Measurements from ENCODE around the gene SEMA4B. TPM values are rescaled to one million over a fixed set of nuclear protein-coding genes. Genes with fewer than 3 reads are reported as not detected.
A peak's percentile ranks its signal among the peaks of the same experiment; 100 is the strongest.
"Not testable (repeated sequence)": the region's sequence is repeated elsewhere in the genome, so short reads cannot be mapped to it uniquely, and the experiment has no call there.

Gene SEMA4B, protein sequence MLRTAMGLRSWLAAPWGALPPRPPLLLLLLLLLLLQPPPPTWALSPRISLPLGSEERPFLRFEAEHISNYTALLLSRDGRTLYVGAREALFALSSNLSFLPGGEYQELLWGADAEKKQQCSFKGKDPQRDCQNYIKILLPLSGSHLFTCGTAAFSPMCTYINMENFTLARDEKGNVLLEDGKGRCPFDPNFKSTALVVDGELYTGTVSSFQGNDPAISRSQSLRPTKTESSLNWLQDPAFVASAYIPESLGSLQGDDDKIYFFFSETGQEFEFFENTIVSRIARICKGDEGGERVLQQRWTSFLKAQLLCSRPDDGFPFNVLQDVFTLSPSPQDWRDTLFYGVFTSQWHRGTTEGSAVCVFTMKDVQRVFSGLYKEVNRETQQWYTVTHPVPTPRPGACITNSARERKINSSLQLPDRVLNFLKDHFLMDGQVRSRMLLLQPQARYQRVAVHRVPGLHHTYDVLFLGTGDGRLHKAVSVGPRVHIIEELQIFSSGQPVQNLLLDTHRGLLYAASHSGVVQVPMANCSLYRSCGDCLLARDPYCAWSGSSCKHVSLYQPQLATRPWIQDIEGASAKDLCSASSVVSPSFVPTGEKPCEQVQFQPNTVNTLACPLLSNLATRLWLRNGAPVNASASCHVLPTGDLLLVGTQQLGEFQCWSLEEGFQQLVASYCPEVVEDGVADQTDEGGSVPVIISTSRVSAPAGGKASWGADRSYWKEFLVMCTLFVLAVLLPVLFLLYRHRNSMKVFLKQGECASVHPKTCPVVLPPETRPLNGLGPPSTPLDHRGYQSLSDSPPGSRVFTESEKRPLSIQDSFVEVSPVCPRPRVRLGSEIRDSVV
- 17.5 and 18.8 TPM in 2 replicates for total RNA-seq

DNA sequence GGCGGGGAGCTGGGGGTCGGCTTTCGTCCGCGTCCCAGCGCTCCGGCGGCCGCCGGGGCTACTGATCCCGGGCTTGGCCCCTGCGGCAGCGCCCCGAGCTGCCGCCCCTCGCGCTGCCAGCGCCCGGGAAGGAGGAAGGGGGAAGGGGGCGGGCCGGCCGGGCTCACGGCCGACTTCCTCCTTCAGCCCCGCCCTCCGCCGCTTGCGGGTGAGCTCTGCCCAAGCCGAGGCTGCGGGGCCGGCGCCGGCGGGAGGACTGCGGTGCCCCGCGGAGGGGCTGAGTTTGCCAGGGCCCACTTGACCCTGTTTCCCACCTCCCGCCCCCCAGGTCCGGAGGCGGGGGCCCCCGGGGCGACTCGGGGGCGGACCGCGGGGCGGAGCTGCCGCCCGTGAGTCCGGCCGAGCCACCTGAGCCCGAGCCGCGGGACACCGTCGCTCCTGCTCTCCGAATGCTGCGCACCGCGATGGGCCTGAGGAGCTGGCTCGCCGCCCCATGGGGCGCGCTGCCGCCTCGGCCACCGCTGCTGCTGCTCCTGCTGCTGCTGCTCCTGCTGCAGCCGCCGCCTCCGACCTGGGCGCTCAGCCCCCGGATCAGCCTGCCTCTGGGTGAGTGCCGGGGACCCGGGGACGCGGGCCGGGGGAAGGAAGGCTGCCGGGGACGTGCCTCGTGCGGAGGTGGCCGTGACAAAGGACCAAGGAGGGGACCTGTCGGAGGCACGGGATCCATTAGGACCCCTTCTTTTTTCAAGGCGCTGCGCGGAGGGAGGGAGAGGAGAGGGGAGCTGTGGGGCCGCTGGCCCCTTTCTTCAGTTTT is at the start of gene SEMA4B:
Gene SEMA4B (plus strand): TSS at position 201 of the 814 bp plus-strand sequence. CDS start 249 bp downstream, at position 450.
- H3K27ac Mint-ChIP-seq, result peak within 1 kb of the TSS; percentile 67
- H3K4me3 Mint-ChIP-seq, result peak within 1 kb of the TSS; percentile 92
- no peaks in the 10 kb centered on the region for H3K9me3 Mint-ChIP-seq
- peak; percentile 75 for DNase-seq (ENCODE audit: low spot score)
- H3K36me3 Mint-ChIP-seq (ENCODE audit: low read depth), result peaks cover 8% of the 10 kb centered on the region
- intact Hi-C loops (cut with micrococcal nuclease), result loop anchor here (1.0 to 2.0 kb wide), 4 partner anchors 16 to 64 kb away; partner anchors contain the start of genes GDPGP1 and NGRN
- H3K4me1 Mint-ChIP-seq (ENCODE audit: low read depth), result peaks cover 33% of the 10 kb centered on the region
- H3K27me3 Mint-ChIP-seq (ENCODE audit: insufficient read depth), result peaks cover 5% of the 10 kb centered on the region

DNA sequence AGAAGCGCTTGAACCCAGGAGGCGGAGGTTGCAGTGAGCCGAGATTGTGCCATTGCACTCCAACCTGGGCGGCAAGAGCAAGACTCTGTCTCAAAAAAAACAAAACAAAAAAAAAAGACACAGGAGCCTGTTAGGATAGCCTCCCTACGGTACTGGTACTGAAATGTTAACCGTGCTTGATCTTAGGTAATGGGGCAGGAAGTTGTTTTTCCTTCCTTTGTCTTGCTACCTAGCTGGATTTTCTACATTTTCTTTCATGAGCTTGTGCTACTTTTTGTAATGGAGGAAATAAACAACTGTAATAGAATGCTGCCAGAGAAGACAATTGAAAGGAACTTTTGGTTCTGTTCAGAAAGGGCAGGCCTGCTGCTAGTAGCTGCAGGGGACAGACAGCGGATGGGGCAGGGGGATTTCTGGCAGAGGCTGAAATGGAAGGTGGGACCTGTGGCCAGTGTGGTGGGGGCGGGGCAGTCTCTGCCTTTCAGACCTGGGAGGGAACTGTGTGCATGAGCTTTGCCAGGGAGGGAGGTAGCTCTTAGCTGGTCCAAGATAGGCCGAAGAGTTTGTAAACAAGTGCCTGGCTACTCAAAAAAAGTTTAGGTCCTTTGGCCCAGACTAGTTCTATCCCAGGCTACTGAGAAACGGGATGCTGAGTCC is 49.0 kb upstream of the SEMA4B start:
- peaks cover 15% of the 10 kb centered on the region for H3K4me1 Mint-ChIP-seq (ENCODE audit: low read depth)
- no peaks in the 10 kb centered on the region for H3K36me3 Mint-ChIP-seq (ENCODE audit: low read depth)
- no peaks in the 10 kb centered on the region for H3K27me3 Mint-ChIP-seq (ENCODE audit: insufficient read depth)
- intact Hi-C loops (cut with micrococcal nuclease), result no loop called here
- no peak for DNase-seq (ENCODE audit: low spot score)
- no peaks in the 10 kb centered on the region for H3K9me3 Mint-ChIP-seq
- no peak overlapping the region for H3K4me3 Mint-ChIP-seq
- no peak overlapping the region for H3K27ac Mint-ChIP-seq

DNA sequence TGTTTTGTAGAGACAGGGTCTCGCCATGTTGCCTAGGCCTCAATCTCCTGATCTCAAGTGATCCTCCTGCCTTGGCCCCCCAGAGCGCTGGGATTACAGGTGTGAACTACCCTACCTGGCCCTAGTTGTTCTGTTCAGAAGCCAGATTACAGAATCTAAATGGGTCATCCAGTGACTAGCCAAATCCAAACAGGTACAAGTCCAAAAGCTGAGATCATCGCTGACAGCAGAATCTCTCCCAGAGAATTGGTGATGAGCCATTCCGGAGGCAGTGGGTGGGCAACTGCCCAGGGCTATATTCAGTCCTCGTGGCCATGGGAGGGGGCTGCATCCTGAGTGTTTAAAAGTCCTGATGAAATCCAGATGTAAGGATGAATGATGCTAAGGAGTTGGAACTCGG is 47.5 kb upstream of the SEMA4B start:
- Mint-ChIP-seq H3K27me3 (ENCODE audit: insufficient read depth) (peaks cover 2% of the 10 kb centered on the region), H3K9me3 (no peaks in the 10 kb centered on the region), H3K36me3 (ENCODE audit: low read depth) (no peaks in the 10 kb centered on the region), H3K27ac (no peak overlapping the region), H3K4me1 (ENCODE audit: low read depth) (peaks cover 25% of the 10 kb centered on the region), H3K4me3 (no peak overlapping the region)
- DNase-seq (ENCODE audit: low spot score), result no peak
- intact Hi-C loops (cut with micrococcal nuclease), result no loop called here

DNA sequence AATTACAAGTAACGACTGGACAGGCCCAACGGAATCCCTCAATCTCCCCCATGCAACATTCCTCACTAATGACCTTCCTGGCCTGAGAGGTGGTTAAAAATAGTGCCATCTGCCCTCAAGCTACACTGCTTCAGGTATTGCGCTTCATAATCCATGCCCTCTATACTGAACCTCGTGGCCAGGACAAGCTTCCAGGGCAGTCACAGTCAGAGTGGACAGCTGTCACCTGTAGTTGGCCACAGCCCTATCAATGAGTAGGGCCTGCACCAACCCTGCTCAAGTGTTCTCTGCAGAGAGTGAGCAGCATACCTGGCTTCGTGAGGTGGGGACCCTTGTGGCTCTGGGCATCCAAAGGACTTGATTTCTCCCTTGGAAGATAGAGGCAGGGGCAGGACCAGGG is 46.9 kb upstream of the SEMA4B start:
- Mint-ChIP-seq H3K36me3 (ENCODE audit: low read depth) (no peaks in the 10 kb centered on the region), H3K9me3 (no peaks in the 10 kb centered on the region), H3K27me3 (ENCODE audit: insufficient read depth) (peaks cover 2% of the 10 kb centered on the region)

DNA sequence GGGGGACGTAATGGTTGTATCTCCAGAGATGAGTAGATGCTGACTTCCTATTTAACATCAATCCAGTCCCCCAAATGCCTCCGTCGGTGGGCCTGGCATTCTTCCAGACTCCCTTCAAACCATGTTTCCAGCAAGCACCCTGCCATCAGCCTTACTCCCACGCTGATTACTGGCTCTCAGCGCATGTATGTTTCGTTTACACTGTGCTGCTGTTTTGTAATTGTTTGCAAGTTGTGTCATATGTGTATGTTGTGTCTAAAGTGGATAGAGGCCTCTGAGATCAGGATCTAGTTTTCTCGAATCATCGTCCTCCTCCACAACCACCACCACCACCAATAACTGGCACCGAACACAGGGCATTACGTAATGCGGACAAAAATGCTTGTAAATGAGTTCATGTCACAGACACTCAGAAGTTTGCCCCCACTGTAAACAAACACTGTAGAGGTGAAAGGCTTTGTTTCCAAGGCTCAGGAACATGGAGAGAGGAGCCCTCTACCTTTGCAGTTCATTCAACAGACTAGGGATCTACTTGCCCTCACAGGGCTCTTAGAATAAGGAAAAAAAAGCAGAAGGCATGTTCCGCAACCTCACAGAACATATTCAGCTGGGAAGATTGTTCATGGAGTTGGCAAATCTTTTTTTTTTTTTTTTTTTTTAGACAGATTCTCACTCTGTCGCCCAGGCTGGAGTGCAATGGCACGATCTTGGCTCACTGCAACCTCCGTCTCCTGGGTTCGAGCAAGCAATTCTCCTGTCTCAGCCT is 46.1 kb upstream of the SEMA4B start:
- intact Hi-C loops (cut with micrococcal nuclease), result no loop called here
- Mint-ChIP-seq H3K4me1 (ENCODE audit: low read depth) (peaks cover 24% of the 10 kb centered on the region), H3K4me3 (no peak overlapping the region), H3K27ac (no peak overlapping the region), H3K9me3 (no peaks in the 10 kb centered on the region), H3K36me3 (ENCODE audit: low read depth) (no peaks in the 10 kb centered on the region), H3K27me3 (ENCODE audit: insufficient read depth) (peaks cover 2% of the 10 kb centered on the region)
- no peak for DNase-seq (ENCODE audit: low spot score)

More for the DNA sequence above, 46.9 kb upstream of the SEMA4B start:
- Mint-ChIP-seq H3K4me3 (no peak overlapping the region), H3K27ac (no peak overlapping the region), H3K4me1 (ENCODE audit: low read depth) (peaks cover 24% of the 10 kb centered on the region)
- DNase-seq (ENCODE audit: low spot score), result no peak
- intact Hi-C loops (cut with micrococcal nuclease), result no loop called here

DNA sequence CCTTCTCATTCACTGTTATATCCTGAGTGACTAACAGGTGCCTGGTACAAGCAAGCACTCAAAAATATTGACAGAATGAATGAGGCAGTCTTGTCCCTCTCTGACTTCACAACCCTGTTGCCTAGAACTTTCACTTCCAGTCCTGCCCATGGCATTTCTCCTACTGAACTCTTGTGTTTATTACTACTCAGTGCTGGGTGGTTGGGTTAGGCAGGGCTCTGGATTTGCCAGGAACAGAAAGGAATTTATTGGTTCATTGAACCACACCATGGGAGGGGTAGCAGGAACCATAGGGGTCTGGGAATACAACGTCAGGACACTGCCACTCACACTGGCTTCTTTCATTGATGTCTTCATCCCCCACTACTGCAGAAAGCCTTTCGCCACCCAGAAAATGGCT is 41.9 kb upstream of the SEMA4B start:
- H3K4me1 Mint-ChIP-seq (ENCODE audit: low read depth), result peaks cover 24% of the 10 kb centered on the region
- intact Hi-C loops (cut with micrococcal nuclease), result no loop called here
- no peak overlapping the region for H3K4me3 Mint-ChIP-seq
- no peaks in the 10 kb centered on the region for H3K36me3 Mint-ChIP-seq (ENCODE audit: low read depth)
- no peaks in the 10 kb centered on the region for H3K9me3 Mint-ChIP-seq
- H3K27ac Mint-ChIP-seq, result peak overlapping the region; percentile 19
- DNase-seq (ENCODE audit: low spot score), result no peak
- H3K27me3 Mint-ChIP-seq (ENCODE audit: insufficient read depth), result peaks cover 2% of the 10 kb centered on the region

DNA sequence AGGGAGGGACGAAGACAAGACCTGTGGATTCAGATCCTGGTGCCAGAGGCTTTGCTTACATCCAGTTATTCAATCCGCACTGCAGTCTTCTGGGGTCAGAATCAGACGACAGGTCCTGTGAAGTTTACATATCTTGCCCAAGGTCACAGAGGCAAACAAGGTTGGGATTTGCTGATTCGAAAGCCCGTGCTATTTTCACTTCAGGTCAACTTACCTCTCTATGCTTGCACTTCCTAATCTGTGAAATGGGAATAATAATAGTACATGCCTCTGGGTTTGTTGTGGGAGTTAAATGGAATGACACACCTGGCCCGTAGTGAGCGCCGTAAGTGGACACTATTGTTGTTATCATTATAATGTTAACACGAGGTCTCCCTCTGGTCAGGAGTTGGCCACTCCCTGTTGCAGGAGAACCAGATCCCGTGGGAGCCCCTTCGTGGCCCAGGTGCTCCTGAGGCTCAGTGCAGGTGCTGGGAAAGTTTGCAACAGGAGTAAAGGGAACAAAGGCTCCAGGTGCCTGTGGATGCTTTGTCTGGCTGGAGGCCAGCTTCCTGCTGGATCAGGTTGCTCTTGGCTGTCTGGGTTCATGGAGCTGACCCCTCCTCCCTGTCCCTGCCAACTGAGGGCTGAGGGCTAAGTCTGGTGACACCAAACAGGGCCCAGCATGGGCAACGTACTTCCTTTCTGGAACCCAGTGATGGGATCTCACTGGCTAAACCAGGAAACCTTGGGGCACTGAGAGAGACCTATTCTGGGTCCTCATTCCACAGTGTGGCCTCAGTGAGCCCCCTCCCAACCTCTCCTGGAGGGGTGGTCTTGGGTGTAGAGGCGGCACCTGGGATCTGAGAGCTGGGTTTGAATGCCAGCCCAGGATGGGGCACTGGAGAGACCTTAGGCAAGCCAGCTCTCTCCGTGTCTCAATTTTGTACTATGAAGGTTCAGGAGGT is 40.1 kb upstream of the SEMA4B start:
- Mint-ChIP-seq H3K27ac (no peak overlapping the region), H3K36me3 (ENCODE audit: low read depth) (no peaks in the 10 kb centered on the region), H3K4me1 (ENCODE audit: low read depth) (peaks cover 35% of the 10 kb centered on the region), H3K9me3 (no peaks in the 10 kb centered on the region), H3K4me3 (no peak overlapping the region), H3K27me3 (ENCODE audit: insufficient read depth) (peaks cover 2% of the 10 kb centered on the region)
- DNase-seq (ENCODE audit: low spot score), result no peak
- intact Hi-C loops (cut with micrococcal nuclease), result no loop called here

DNA sequence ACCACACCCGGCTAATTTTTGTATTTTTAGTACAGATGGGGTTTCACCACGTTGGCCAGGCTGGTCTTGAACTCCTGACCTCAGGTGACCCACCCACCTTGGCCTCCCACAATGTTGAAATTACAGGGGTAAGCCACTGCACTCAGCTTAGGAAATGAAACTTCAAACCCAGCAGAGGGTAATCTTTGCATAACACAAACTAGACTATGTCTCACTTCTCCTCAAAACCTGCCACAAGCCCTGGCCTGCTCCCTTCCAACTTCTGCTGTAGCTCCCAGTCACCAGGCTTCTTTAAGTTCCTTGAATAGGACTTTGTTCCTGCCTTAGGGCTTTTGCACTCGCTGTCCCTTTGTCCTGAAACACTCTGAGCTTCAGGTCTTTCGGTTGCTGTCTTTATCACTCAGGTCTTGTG is 39.2 kb upstream of the SEMA4B start:
- H3K9me3 Mint-ChIP-seq, result no peaks in the 10 kb centered on the region
- peaks cover 38% of the 10 kb centered on the region for H3K4me1 Mint-ChIP-seq (ENCODE audit: low read depth)
- no peak overlapping the region for H3K27ac Mint-ChIP-seq
- peaks cover 2% of the 10 kb centered on the region for H3K27me3 Mint-ChIP-seq (ENCODE audit: insufficient read depth)
- H3K36me3 Mint-ChIP-seq (ENCODE audit: low read depth), result no peaks in the 10 kb centered on the region
- no peak for DNase-seq (ENCODE audit: low spot score)
- intact Hi-C loops (cut with micrococcal nuclease), result no loop called here
- no peak overlapping the region for H3K4me3 Mint-ChIP-seq

DNA sequence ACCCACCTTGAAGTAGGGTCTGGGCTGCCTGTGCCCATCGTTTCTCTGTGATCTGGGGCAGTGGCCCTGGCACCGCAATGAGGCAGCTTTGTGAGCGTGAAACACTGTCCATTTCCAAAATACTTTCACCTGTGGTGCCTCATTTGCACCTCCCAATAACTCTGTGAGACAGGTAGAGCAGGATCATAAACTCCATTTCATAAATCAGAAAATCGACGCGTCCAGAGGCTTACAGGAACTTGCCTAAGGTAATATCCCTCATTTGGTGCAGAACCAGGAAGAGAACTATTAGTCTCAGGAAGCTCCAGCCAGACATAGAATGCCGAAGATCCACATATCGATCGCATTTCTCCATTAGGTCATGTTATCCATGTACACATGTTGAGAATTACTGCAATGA is 38.2 kb upstream of the SEMA4B start:
- no peaks in the 10 kb centered on the region for H3K36me3 Mint-ChIP-seq (ENCODE audit: low read depth)
- H3K4me1 Mint-ChIP-seq (ENCODE audit: low read depth), result peaks cover 35% of the 10 kb centered on the region
- no peak for DNase-seq (ENCODE audit: low spot score)
- intact Hi-C loops (cut with micrococcal nuclease), result no loop called here
- peaks cover 2% of the 10 kb centered on the region for H3K27me3 Mint-ChIP-seq (ENCODE audit: insufficient read depth)
- H3K27ac Mint-ChIP-seq, result no peak overlapping the region
- H3K4me3 Mint-ChIP-seq, result no peak overlapping the region
- H3K9me3 Mint-ChIP-seq, result no peaks in the 10 kb centered on the region

DNA sequence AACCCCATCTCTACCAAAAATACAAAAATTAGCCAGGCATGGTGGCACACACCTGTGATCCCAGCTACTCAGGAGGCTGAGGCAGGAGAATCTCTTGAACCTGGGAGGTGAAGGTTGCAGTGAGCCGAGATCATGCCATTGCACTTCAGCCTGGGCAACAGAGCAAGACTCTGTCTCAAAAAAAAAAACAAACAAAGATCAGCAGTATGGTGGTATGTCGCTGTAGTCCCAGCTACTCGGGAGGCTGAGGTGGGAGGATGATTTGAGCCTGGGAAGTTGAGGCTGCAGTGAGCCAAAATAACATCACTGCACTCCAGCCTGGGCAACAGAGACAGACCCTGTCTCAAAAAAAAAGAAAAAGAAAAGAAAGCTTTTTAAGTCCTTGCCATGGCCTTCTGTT is 36.9 kb upstream of the SEMA4B start:
- peaks cover 23% of the 10 kb centered on the region for H3K4me1 Mint-ChIP-seq (ENCODE audit: low read depth)
- intact Hi-C loops (cut with micrococcal nuclease), result loop anchor here (2.0 kb wide), 2 partner anchors 37 to 67 kb away; partner anchors contain the start of gene SEMA4B
- H3K9me3 Mint-ChIP-seq; DNase-seq (ENCODE audit: low spot score); H3K4me3 Mint-ChIP-seq; H3K27me3 Mint-ChIP-seq (ENCODE audit: insufficient read depth); H3K27ac Mint-ChIP-seq; H3K36me3 Mint-ChIP-seq (ENCODE audit: low read depth): not testable (repeated sequence)

DNA sequence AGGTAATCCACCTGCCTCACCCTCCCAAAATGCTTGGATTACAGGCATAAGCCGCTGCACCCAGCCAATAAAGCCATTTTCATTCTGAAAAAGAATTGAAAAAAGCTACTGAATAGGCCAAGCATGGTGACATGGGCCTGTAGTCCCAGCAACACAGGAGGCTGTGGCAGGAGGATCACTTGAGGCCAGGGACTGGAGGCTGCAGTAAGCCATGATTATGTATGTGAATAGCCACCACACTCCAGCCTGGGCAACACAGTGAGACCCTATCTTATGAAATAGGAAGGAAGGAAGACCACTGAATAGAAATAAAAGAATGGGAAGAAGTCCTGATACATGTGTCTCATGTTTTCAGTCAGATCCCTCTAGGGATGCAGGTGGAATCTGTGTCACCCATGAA is 36.0 kb upstream of the SEMA4B start:
- no peak for DNase-seq (ENCODE audit: low spot score)
- no peak overlapping the region for H3K27ac Mint-ChIP-seq
- H3K27me3 Mint-ChIP-seq (ENCODE audit: insufficient read depth), result no peaks in the 10 kb centered on the region
- H3K36me3 Mint-ChIP-seq (ENCODE audit: low read depth), result no peaks in the 10 kb centered on the region
- intact Hi-C loops (cut with micrococcal nuclease), result loop anchor here (1.0 to 2.0 kb wide), 3 partner anchors 19 to 68 kb away; partner anchors contain the start of gene SEMA4B
- no peak overlapping the region for H3K4me3 Mint-ChIP-seq
- no peaks in the 10 kb centered on the region for H3K9me3 Mint-ChIP-seq
- peaks cover 21% of the 10 kb centered on the region for H3K4me1 Mint-ChIP-seq (ENCODE audit: low read depth)
